ENCODE results near the gene NAP1L5.

The NAP1L5 gene

GRCh38 chr4:88659055-88659889 is 38.4 kb downstream of the NAP1L5 start:
- no peak for TF ChIP-seq PPARA (CRISPR knock-in tag; IDR thresholded peaks at IDR 0.05; ENCODE audit: borderline replicate concordance)
- no peak for TF ChIP-seq ZNF70 (CRISPR knock-in tag; IDR thresholded peaks at IDR 0.05)
- no peak for TF ChIP-seq TSHZ2 (CRISPR knock-in tag; IDR thresholded peaks at IDR 0.05)
- no peak for TF ChIP-seq CSDC2 (CRISPR knock-in tag; IDR thresholded peaks at IDR 0.05)
- no peak for TF ChIP-seq ZFP3 (CRISPR knock-in tag; IDR thresholded peaks at IDR 0.05)
- TF ChIP-seq ZNF565 (CRISPR knock-in tag; conservative IDR thresholded peaks at IDR 0.05; ENCODE audit: low read depth), result no peak
- no peak for TF ChIP-seq OSR1 (CRISPR knock-in tag; IDR thresholded peaks at IDR 0.05)
- no peak for TF ChIP-seq ZNF8 (CRISPR knock-in tag; IDR thresholded peaks at IDR 0.05)
- no peak for TF ChIP-seq TOX (CRISPR knock-in tag; IDR thresholded peaks at IDR 0.05; ENCODE audit: borderline replicate concordance)
- TF ChIP-seq CSRNP3 (CRISPR knock-in tag; IDR thresholded peaks at IDR 0.05), result no peak
- TF ChIP-seq SNAI2 (CRISPR knock-in tag; IDR thresholded peaks at IDR 0.05), result no peak
- TF ChIP-seq ZFP30 (CRISPR knock-in tag; IDR thresholded peaks at IDR 0.05), result no peak
- TF ChIP-seq, protein P1, sequence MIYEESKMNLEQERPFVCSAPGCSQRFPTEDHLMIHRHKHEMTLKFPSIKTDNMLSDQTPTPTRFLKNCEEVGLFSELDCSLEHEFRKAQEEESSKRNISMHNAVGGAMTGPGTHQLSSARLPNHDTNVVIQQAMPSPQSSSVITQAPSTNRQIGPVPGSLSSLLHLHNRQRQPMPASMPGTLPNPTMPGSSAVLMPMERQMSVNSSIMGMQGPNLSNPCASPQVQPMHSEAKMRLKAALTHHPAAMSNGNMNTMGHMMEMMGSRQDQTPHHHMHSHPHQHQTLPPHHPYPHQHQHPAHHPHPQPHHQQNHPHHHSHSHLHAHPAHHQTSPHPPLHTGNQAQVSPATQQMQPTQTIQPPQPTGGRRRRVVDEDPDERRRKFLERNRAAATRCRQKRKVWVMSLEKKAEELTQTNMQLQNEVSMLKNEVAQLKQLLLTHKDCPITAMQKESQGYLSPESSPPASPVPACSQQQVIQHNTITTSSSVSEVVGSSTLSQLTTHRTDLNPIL (CRISPR knock-in tag; IDR thresholded peaks at IDR 0.05; ENCODE audit: low read depth), result no peak
- no peak for TF ChIP-seq PATZ1 (CRISPR knock-in tag; IDR thresholded peaks at IDR 0.05; ENCODE audit: borderline replicate concordance)
- ATAC-seq, result peak; percentile 96

DNA sequence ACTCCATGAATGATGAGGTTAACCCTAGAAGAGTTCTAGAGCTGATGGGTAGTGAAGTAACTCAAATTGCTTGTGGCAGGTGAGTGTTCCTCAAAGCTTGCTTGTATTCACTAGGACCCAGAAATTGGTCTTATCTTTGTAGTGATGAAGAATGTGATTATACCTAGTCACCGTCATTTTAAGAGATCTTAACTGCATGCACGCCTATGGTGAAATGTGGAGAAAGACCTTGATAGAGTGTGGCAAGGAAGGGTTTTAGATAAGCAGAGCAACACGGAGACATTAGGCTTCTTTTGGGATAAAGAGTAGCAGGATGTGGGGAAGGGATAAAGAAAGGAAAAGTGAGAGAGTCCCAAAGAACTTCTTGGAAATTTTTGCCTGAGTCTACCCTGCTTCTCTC is 42.4 kb downstream of the NAP1L5 start:
- ATAC-seq, result no peak
- no peak for TF ChIP-seq CSDC2 (CRISPR knock-in tag; IDR thresholded peaks at IDR 0.05)
- no peak for TF ChIP-seq ZNF8 (CRISPR knock-in tag; IDR thresholded peaks at IDR 0.05)
- TF ChIP-seq ARNTL (CRISPR knock-in tag; IDR thresholded peaks at IDR 0.05; ENCODE audit: borderline replicate concordance, low read depth), result no peak
- TF ChIP-seq ZFP3 (CRISPR knock-in tag; IDR thresholded peaks at IDR 0.05), result no peak
- TF ChIP-seq ZC3H10 (CRISPR knock-in tag; IDR thresholded peaks at IDR 0.05), result no peak
- TF ChIP-seq ZFP30 (CRISPR knock-in tag; IDR thresholded peaks at IDR 0.05), result no peak
- no peak for TF ChIP-seq ZNF565 (CRISPR knock-in tag; conservative IDR thresholded peaks at IDR 0.05; ENCODE audit: low read depth)
- TF ChIP-seq CSRNP3 (CRISPR knock-in tag; IDR thresholded peaks at IDR 0.05), result no peak
- TF ChIP-seq ZNF70 (CRISPR knock-in tag; IDR thresholded peaks at IDR 0.05), result no peak
- no peak for TF ChIP-seq TSHZ2 (CRISPR knock-in tag; IDR thresholded peaks at IDR 0.05)
